ENCODE results near the gene ARID3A. TPM values are rescaled to one million over a fixed set of nuclear protein-coding genes. Genes with fewer than 3 reads are reported as not detected.

ARID3A gene
- total and polyA plus RNA-seq, 12 donors: 1.6 to 10.2 (median 7.4) TPM

GRCh38 chr19:918481-919198 lies 7.2 kb upstream of the ARID3A start:
- peaks cover 42% of the 10 kb centered on the region for H3K27me3 ChIP-seq
- H3K4me3 ChIP-seq: no peak overlapping the region
- peaks cover 8 to 28% of the 10 kb centered on the region in 2 donors for H3K4me1 ChIP-seq (replicated peaks in 1 of 2)
- no peaks in the 10 kb centered on the region for H3K9me3 ChIP-seq (replicated peaks in 1 of 3)
- DNase-seq: no peak
- no peak for TF ChIP-seq CTCF (IDR thresholded peaks at IDR 0.05)
- no peak for TF ChIP-seq POLR2A (IDR thresholded peaks at IDR 0.05)
- 1 to 7% (median 4%) methylated on average over 10 to 58 of the region's 58 CpGs for WGBS, 4 donors
- H3K36me3 ChIP-seq (replicated peaks in 1 of 2): no peaks in the 10 kb centered on the region
- intact Hi-C loops (cut with DNase I): loop anchor here (5.0 kb wide), 2 partner anchors 56 to 146 kb away; no protein-coding TSS in a partner anchor
- H3K27ac ChIP-seq: no peak overlapping the region

GRCh38 chr19:919199-920050 lies 6.4 kb upstream of the ARID3A start:
- H3K36me3 ChIP-seq (replicated peaks in 1 of 2): no peaks in the 10 kb centered on the region
- H3K9me3 ChIP-seq (replicated peaks in 1 of 3): no peaks in the 10 kb centered on the region
- DNase-seq: peak in 1 of 7 donors; percentile 25
- intact Hi-C loops (cut with DNase I): loop anchor here (2.0 to 5.0 kb wide), 5 partner anchors 53 to 147 kb away; partner anchors contain the start of gene WDR18 (in 1 of the 2)
- WGBS, 4 donors: 23 to 33% (median 25%) methylated on average over 4 to 68 of the region's 68 CpGs
- TF ChIP-seq CTCF (IDR thresholded peaks at IDR 0.05): no peak
- no peak for TF ChIP-seq POLR2A (IDR thresholded peaks at IDR 0.05)
- H3K4me1 ChIP-seq (replicated peaks in 1 of 2): peaks cover 6 to 26% of the 10 kb centered on the region in 2 donors
- no peak overlapping the region for H3K27ac ChIP-seq
- peak overlapping the region in 1 of 4 donors; percentile 38 for H3K4me3 ChIP-seq
- H3K27me3 ChIP-seq: peaks cover 42% of the 10 kb centered on the region

GRCh38 chr19:920051-920864 lies 5.6 kb upstream of the ARID3A start:
- peaks cover 42% of the 10 kb centered on the region for H3K27me3 ChIP-seq

More at GRCh38 chr19:920051-920864, 5.6 kb upstream of the ARID3A start:
- intact Hi-C loops (cut with DNase I): loop anchor here (2.0 to 5.0 kb wide), 3 partner anchors 53 to 147 kb away; partner anchors contain the start of gene WDR18 (in 1 of the 2)
- WGBS, 4 donors: 4 to 13% (median 6%) methylated on average over 8 to 83 of the region's 84 CpGs
- no peak for TF ChIP-seq CTCF (IDR thresholded peaks at IDR 0.05)
- no peak for TF ChIP-seq POLR2A (IDR thresholded peaks at IDR 0.05)
- peaks cover 13 to 31% of the 10 kb centered on the region in 2 donors for H3K4me1 ChIP-seq (replicated peaks in 1 of 2)
- H3K4me3 ChIP-seq: peak overlapping the region in 1 of 4 donors; percentile 38
- no peaks in the 10 kb centered on the region for H3K9me3 ChIP-seq (replicated peaks in 1 of 3)
- peak in 1 of 7 donors; percentile 33 for DNase-seq
- H3K36me3 ChIP-seq (replicated peaks in 1 of 2): no peaks in the 10 kb centered on the region
- H3K27ac ChIP-seq: no peak overlapping the region
